Heart left ventricle (tissue), 13 donors: ENCODE results near the gene ZNF75A.

ENCODE experiments used
- POLR2A ChIP-seq, 2 donors: fragments of 450-650 bp; IDR thresholded peaks; one replicate each; pipeline ENCODE4 v1.6.1; 2017; ENCODE audit warnings: antibody characterized with exemption in 2 of 2, mild to moderate bottlenecking in 2 of 2, moderate library complexity in 2 of 2
- TF ChIP-seq, protein P1 (sequence below), 12 donors: fragments of 200-600 bp; sonication (generic) in 4 of 12; IDR thresholded peaks; one replicate each; pipeline versions ENCODE4 v1.5.0 to v1.8.0; 2018 to 2022; ENCODE audit warnings: antibody characterized with exemption in 12 of 12, mild to moderate bottlenecking in 5 of 12
- donor health status: ischemic (EF 13 %, LVEDD 7.1; RV severe dilation, severe dysfunction).
- donor health status: DM: no; HTN: yes; CAD: no.
- donor health status: DM: no; HTN: no; CAD: no.
- donor health status: ischemic (EF 25% LVEDD 6.9; RV normal size, moderate dysfunction).
- donor health status: ischemic (EF 25% LVEDD 5.7; RV mildly dilated, moderate dysfunction).
- donor health status: ischemic (EF 35%, LVEDD 5.7; RV mildly dilated, moderate dysfunction).
- donor health status: nonischemic (EF 11% LVEDD 7.7; RV severe dilation, severe dysfunction).
- donor health status: DM: yes; HTN: yes; CAD: no.
- donor health status: PGD.
- donor health status: ischemic (EF 29% LVEDD 5.4; RV normal size, mild dysfunction).
- donor health status: nonischemic (EF 23%, LVEDD 6.1; RV moderate dilation, normal function).

DNA sequence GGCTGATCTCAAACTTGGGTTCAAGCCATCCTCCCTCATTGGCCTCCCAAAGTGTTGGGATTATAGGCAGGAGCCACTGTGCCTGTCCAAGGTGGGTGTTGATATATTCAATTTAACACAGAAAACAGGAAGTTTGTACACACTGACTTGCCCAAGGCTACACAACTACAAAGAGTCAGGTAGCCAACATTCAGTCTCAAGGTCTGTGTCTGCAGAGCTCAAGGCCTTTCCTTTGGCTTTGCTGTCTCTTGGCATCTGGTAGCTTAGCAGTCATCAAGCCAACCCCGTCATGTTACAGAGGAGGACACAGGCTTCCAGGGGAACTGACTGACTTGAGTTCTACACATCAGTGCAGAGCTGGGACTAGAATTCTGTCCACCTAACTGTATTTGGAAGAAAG, 37.0 kb upstream of the ZNF75A start:
- TF ChIP-seq, protein P1, sequence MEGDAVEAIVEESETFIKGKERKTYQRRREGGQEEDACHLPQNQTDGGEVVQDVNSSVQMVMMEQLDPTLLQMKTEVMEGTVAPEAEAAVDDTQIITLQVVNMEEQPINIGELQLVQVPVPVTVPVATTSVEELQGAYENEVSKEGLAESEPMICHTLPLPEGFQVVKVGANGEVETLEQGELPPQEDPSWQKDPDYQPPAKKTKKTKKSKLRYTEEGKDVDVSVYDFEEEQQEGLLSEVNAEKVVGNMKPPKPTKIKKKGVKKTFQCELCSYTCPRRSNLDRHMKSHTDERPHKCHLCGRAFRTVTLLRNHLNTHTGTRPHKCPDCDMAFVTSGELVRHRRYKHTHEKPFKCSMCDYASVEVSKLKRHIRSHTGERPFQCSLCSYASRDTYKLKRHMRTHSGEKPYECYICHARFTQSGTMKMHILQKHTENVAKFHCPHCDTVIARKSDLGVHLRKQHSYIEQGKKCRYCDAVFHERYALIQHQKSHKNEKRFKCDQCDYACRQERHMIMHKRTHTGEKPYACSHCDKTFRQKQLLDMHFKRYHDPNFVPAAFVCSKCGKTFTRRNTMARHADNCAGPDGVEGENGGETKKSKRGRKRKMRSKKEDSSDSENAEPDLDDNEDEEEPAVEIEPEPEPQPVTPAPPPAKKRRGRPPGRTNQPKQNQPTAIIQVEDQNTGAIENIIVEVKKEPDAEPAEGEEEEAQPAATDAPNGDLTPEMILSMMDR (IDR thresholded peaks at IDR 0.05) = no peak
- no peak for TF ChIP-seq POLR2A (IDR thresholded peaks at IDR 0.05)
